Hepatocyte (in vitro differentiated cells): ENCODE results near the gene TEKT3. TPM values are rescaled to one million over a fixed set of nuclear protein-coding genes. Genes with fewer than 3 reads are reported as not detected.

Experiments used
- DNase-seq: peaks from one replicate; pipeline ENCODE4 v3.0.0-alpha.2; 2016; ENCODE audit warnings: low spot score
- H2AFZ ChIP-seq: fragments of 200-600 bp; sonication (generic); 2 replicates; pipeline ENCODE4 v1.6.0; 2016; ENCODE audit warnings: antibody characterized with exemption, mild to moderate bottlenecking
- H3K27ac ChIP-seq: fragments of 200-600 bp; sonication (generic); 2 replicates; pipeline ENCODE4 v1.5.1; 2016; ENCODE audit warnings: mild to moderate bottlenecking
- H3K27me3 ChIP-seq: fragments of 200-600 bp; sonication (generic); 2 replicates; pipeline ENCODE4 v1.6.1; 2016
- H3K36me3 ChIP-seq: fragments of 200-600 bp; sonication (generic); replicated peaks from 2 replicates; pipeline ENCODE4 v1.5.1; 2016; ENCODE audit warnings: low read depth; ENCODE audit not compliant: insufficient read depth
- H3K4me1 ChIP-seq: fragments of 200-600 bp; sonication (generic); 2 replicates; pipeline ENCODE4 v1.5.1; 2016; ENCODE audit warnings: mild to moderate bottlenecking, moderate library complexity; ENCODE audit not compliant: insufficient read depth
- H3K4me2 ChIP-seq: fragments of 200-600 bp; sonication (generic); 2 replicates; pipeline ENCODE4 v1.6.0; 2016
- H3K4me3 ChIP-seq: fragments of 200-600 bp; sonication (generic); 2 replicates; pipeline ENCODE4 v1.5.1; 2016; ENCODE audit warnings: mild to moderate bottlenecking
- H3K79me2 ChIP-seq: fragments of 200-600 bp; sonication (generic); 2 replicates; pipeline ENCODE4 v1.6.0; 2017; ENCODE audit warnings: mild to moderate bottlenecking
- H3K9me2 ChIP-seq: fragments of 200-600 bp; sonication (generic); replicated peaks from 2 replicates; pipeline ENCODE4 v1.6.0; 2017; ENCODE audit warnings: mild to moderate bottlenecking; ENCODE audit not compliant: insufficient read depth
- H3K9me3 ChIP-seq: fragments of 200-600 bp; sonication (generic); 2 replicates; pipeline ENCODE4 v1.5.1; 2016; ENCODE audit warnings: low read depth, mild to moderate bottlenecking
- H4K20me1 ChIP-seq: fragments of 200-600 bp; sonication (generic); 2 replicates; pipeline ENCODE4 v1.6.0; 2016; ENCODE audit warnings: mild to moderate bottlenecking; ENCODE audit not compliant: insufficient read depth, poor library complexity, severe bottlenecking
- EZH2 ChIP-seq: fragments of 200-600 bp; sonication (generic); IDR thresholded peaks from 2 replicates; pipeline ENCODE4 v1.6.1; 2016; ENCODE audit warnings: antibody characterized with exemption, mild to moderate bottlenecking, borderline replicate concordance
- EZH2phosphoT487 ChIP-seq: fragments of 200-600 bp; sonication (generic); IDR thresholded peaks from one replicate; pipeline ENCODE4 v1.6.1; 2018; ENCODE audit warnings: antibody characterized with exemption, mild to moderate bottlenecking, low read depth, moderate library complexity; ENCODE audit not compliant: unreplicated experiment, severe bottlenecking
- WGBS: methylation state at CpG from one replicate; pipeline ENCODE4 v1.1.6; 2016; ENCODE audit warnings: low lambda C conversion rate; ENCODE audit errors: missing lambda C conversion rate; 5-methylcytosine and 5-hydroxymethylcytosine counted together
- polyA plus RNA-seq: library from polyadenylated mRNA; unstranded; fragments of >200 nt; fragmentation: Nextera tagmentation; extraction: Ambion mirVana; gene quantifications from 2 replicates; pipeline ENCODE4 v1.2.1, GENCODE V29; 2016
- total RNA-seq: library from RNA; depleted of rRNA; stranded (reverse); fragments of >200 nt; gene quantifications from 2 replicates; pipeline ENCODE4 v1.2.3, GENCODE V29; 2014
- TF ChIP-seq, protein P1 (sequence below): fragments of 200-600 bp; sonication (generic); IDR thresholded peaks from 2 replicates; pipeline ENCODE4 v1.5.1; 2016; ENCODE audit warnings: antibody characterized with exemption, mild to moderate bottlenecking; ENCODE audit not compliant: poor library complexity

Gene TEKT3
- total and polyA plus RNA-seq, 2 experiments from 2014 or later = 0.45 to 1.9 TPM

- Histone ChIP-seq H3K9me2 (no peaks in the 10 kb centered on the region), H3K79me2 (no peaks in the 10 kb centered on the region), H3K4me3 (no peak overlapping the region), H3K4me2 (no peak overlapping the region), H3K36me3 (no peaks in the 10 kb centered on the region), H2AFZ (no peak overlapping the region), H3K27ac (no peak overlapping the region), H3K9me3 (no peaks in the 10 kb centered on the region), H4K20me1 (no peaks in the 10 kb centered on the region), H3K27me3 (peaks cover 7% of the 10 kb centered on the region), H3K4me1 (no peaks in the 10 kb centered on the region)
- TF ChIP-seq EZH2 = no peak
- no peak for TF ChIP-seq EZH2phosphoT487
- TF ChIP-seq, protein P1, sequence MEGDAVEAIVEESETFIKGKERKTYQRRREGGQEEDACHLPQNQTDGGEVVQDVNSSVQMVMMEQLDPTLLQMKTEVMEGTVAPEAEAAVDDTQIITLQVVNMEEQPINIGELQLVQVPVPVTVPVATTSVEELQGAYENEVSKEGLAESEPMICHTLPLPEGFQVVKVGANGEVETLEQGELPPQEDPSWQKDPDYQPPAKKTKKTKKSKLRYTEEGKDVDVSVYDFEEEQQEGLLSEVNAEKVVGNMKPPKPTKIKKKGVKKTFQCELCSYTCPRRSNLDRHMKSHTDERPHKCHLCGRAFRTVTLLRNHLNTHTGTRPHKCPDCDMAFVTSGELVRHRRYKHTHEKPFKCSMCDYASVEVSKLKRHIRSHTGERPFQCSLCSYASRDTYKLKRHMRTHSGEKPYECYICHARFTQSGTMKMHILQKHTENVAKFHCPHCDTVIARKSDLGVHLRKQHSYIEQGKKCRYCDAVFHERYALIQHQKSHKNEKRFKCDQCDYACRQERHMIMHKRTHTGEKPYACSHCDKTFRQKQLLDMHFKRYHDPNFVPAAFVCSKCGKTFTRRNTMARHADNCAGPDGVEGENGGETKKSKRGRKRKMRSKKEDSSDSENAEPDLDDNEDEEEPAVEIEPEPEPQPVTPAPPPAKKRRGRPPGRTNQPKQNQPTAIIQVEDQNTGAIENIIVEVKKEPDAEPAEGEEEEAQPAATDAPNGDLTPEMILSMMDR = no peak
- WGBS = 66% methylated on average over 7 of the region's 7 CpGs
- DNase-seq = no peak
These were observed 72.2 kb downstream of the TEKT3 start for GRCh38 chr17:15269087-15269779.

- Histone ChIP-seq H3K4me3 (no peak overlapping the region), H3K9me3 (no peaks in the 10 kb centered on the region), H3K4me1 (no peaks in the 10 kb centered on the region), H3K27me3 (peaks cover 15% of the 10 kb centered on the region), H4K20me1 (no peaks in the 10 kb centered on the region), H3K9me2 (no peaks in the 10 kb centered on the region), H3K4me2 (no peak overlapping the region), H3K79me2 (no peaks in the 10 kb centered on the region), H2AFZ (no peak overlapping the region), H3K27ac (no peak overlapping the region), H3K36me3 (no peaks in the 10 kb centered on the region)
- WGBS = 86% methylated on average over 1 of the region's 1 CpG
- TF ChIP-seq EZH2phosphoT487 (no peak), EZH2 (no peak)
- TF ChIP-seq, protein P1 = no peak
- no peak for DNase-seq
These were observed 72.9 kb downstream of the TEKT3 start for GRCh38 chr17:15268461-15268860.

GRCh38 chr17:15267996-15268395 lies 73.4 kb downstream of the TEKT3 start:
- TF ChIP-seq EZH2phosphoT487 (no peak), EZH2 (no peak)
- TF ChIP-seq, protein P1 = no peak
- WGBS = 66% methylated on average over 3 of the region's 3 CpGs
- Histone ChIP-seq H3K9me3 (no peaks in the 10 kb centered on the region), H2AFZ (no peak overlapping the region), H3K4me1 (peaks cover 2% of the 10 kb centered on the region), H4K20me1 (no peaks in the 10 kb centered on the region), H3K27me3 (peaks cover 19% of the 10 kb centered on the region), H3K4me2 (no peak overlapping the region), H3K79me2 (no peaks in the 10 kb centered on the region), H3K36me3 (no peaks in the 10 kb centered on the region), H3K27ac (no peak overlapping the region), H3K4me3 (no peak overlapping the region), H3K9me2 (no peaks in the 10 kb centered on the region)
- DNase-seq = no peak
